Right lobe of liver (tissue), 4 donors: ENCODE data around the gene KIF20B.

Experiments used
- CTCF ChIP-seq, 4 donors: fragments of 200-600 bp in 3 of 4; fragments of 450-650 bp in 1 of 4; IDR thresholded peaks; one replicate each; pipeline versions ENCODE4 v1.5.1 to v1.8.0; 2016 to 2022; ENCODE audit warnings: antibody characterized with exemption in 4 of 4, mild to moderate bottlenecking in 2 of 4
- POLR2A ChIP-seq: fragments of 450-650 bp; IDR thresholded peaks from one replicate; pipeline ENCODE4 v1.6.1; 2017; ENCODE audit warnings: antibody characterized with exemption, mild to moderate bottlenecking
- donor health status: DM: no; HTN: no; CAD: no.
- donor health status: DM: no; HTN: no; CAD: no.
- donor health status: DM: no; HTN: yes; CAD: no.

GRCh38 chr10:89789188-89789877 lies 87.9 kb downstream of the KIF20B start:
- TF ChIP-seq CTCF (IDR thresholded peaks at IDR 0.05) (no peak), POLR2A (no peak)
